Measurements from ENCODE around the gene DEFB129.

Gene DEFB129

DNA sequence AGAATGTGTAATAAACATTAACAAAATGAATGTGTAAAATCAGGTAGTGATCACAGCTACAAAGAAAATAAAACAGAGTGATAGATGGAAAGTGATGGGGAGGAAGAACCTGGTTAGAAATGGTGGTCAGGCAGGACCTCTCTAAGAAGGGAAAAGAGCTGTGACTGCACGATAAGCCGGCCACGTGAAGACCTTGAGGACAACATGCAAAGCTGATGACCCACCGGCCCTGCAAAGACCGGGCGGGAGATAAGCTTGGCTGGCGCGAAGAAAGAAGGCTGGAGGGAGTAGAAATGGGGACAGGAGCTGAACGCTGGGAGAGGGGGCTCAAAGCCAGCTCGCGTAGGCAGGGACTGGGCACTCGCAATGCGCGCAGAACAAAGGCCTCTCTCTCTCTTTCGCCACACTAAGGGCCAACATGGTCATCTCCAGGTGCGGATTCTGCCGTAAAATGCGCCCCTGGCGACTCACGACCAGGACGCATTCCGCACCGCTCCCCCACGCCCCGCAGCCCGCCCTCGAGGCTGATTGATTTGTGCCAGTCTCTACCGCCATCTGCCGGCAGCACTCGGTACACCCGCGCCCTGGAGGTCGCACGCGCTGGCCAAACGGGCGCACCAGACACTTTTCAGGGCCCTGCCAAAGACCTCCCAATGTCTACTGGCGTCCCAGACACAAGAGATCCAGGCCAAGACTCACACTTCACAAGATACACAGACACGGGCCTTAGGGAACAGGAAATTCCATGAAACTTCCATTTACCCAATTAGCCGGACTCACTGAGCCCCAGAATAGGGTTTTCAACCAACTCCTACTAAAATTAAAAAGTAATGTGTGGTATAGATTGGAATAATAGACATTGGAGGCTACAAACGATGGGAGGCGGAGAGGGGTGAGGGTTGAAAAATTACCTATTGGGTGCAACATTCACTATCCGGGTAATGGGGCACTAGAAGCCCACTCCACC is 39.8 kb downstream of the DEFB129 start:
- H3K4me3 ChIP-seq (ENCODE audit: insufficient read depth in 1 of 2, low read depth in 1 of 2, low read length in 2 of 2), result peak overlapping the region; percentile 34 to 79
- no peak overlapping the region for H2BK12ac ChIP-seq (ENCODE audit: low read length in 2 of 2)
- no peak overlapping the region for H3K23ac ChIP-seq (ENCODE audit: low read length in 2 of 2)
- H2BK15ac ChIP-seq (ENCODE audit: low read depth, poor library complexity, severe bottlenecking), result peak overlapping the region; percentile 78
- peak overlapping the region; percentile 62 to 70 for H3K18ac ChIP-seq (ENCODE audit: low read depth in 1 of 2, low read length in 2 of 2)
- H3K9ac ChIP-seq (ENCODE audit: low read length), result peak overlapping the region; percentile 73
- H3K36me3 ChIP-seq (ENCODE audit: control insufficient read depth in 1 of 2, insufficient read depth in 2 of 2, low read depth in 1 of 2, low read length in 2 of 2), result peaks cover 0 to 4% of the 10 kb centered on the region in 2 experiments
- H4K8ac ChIP-seq (ENCODE audit: low read length), result peak overlapping the region; percentile 97
- H4K91ac ChIP-seq (ENCODE audit: low read length), result no peak overlapping the region
- no peak overlapping the region for H2AK5ac ChIP-seq (ENCODE audit: low read length, severe bottlenecking)
- no peak overlapping the region for H2BK5ac ChIP-seq (ENCODE audit: low read depth, low read length, poor library complexity, severe bottlenecking)
- H2BK120ac ChIP-seq (ENCODE audit: low read depth, low read length), result no peak overlapping the region
- H3K14ac ChIP-seq (ENCODE audit: low read length in 2 of 2), result no peak overlapping the region
- WGBS, result 15% methylated on average over 39 of the region's 43 CpGs
- peaks cover 10% of the 10 kb centered on the region for H3K4me1 ChIP-seq (ENCODE audit: control insufficient read depth, insufficient read depth, low read depth, low read length)
- H3K4ac ChIP-seq (ENCODE audit: low read depth in 1 of 2, low read length in 2 of 2), result peak overlapping the region in 1 of 2 experiments; percentile 19
- H3K27ac ChIP-seq (ENCODE audit: low read length, poor library complexity, severe bottlenecking), result no peak overlapping the region
- peak; percentile 66 for DNase-seq
- H3K9me3 ChIP-seq (ENCODE audit: control insufficient read depth, low read length), result no peaks in the 10 kb centered on the region
- H3K79me1 ChIP-seq (replicated peaks; ENCODE audit: low read length, poor library complexity, severe bottlenecking), result no peaks in the 10 kb centered on the region
- H2AFZ ChIP-seq (ENCODE audit: low read depth, low read length), result peak overlapping the region; percentile 87
- H3K4me2 ChIP-seq (ENCODE audit: low read length, poor library complexity, severe bottlenecking), result peak overlapping the region; percentile 74
- H3K27me3 ChIP-seq (ENCODE audit: control insufficient read depth in 1 of 2, insufficient read depth in 1 of 2, low read length in 2 of 2), result peaks cover 8 to 36% of the 10 kb centered on the region in 2 experiments

- Histone ChIP-seq H3K9me3 (ENCODE audit: control insufficient read depth, low read length) (no peaks in the 10 kb centered on the region), H3K14ac (ENCODE audit: low read length in 2 of 2) (no peak overlapping the region), H3K36me3 (ENCODE audit: control insufficient read depth in 1 of 2, insufficient read depth in 2 of 2, low read depth in 1 of 2, low read length in 2 of 2) (peaks cover under 1 to 13% of the 10 kb centered on the region in 2 experiments), H2AFZ (ENCODE audit: low read depth, low read length) (no peak overlapping the region), H4K91ac (ENCODE audit: low read length) (no peak overlapping the region), H3K23ac (ENCODE audit: low read length in 2 of 2) (no peak overlapping the region), H3K27me3 (ENCODE audit: control insufficient read depth in 1 of 2, insufficient read depth in 1 of 2, low read length in 2 of 2) (peaks cover 0 to 14% of the 10 kb centered on the region in 2 experiments), H3K4me3 (ENCODE audit: insufficient read depth in 1 of 2, low read depth in 1 of 2, low read length in 2 of 2) (no peak overlapping the region), H3K79me1 (replicated peaks; ENCODE audit: low read length, poor library complexity, severe bottlenecking) (no peaks in the 10 kb centered on the region), H2AK5ac (ENCODE audit: low read length, severe bottlenecking) (no peak overlapping the region), H2BK5ac (ENCODE audit: low read depth, low read length, poor library complexity, severe bottlenecking) (no peak overlapping the region), H3K9ac (ENCODE audit: low read length) (no peak overlapping the region), H4K8ac (ENCODE audit: low read length) (no peak overlapping the region), H2BK15ac (ENCODE audit: low read depth, poor library complexity, severe bottlenecking) (no peak overlapping the region), H3K27ac (ENCODE audit: low read length, poor library complexity, severe bottlenecking) (no peak overlapping the region), H3K4me2 (ENCODE audit: low read length, poor library complexity, severe bottlenecking) (no peak overlapping the region), H3K4me1 (ENCODE audit: control insufficient read depth, insufficient read depth, low read depth, low read length) (peaks cover 10% of the 10 kb centered on the region), H3K4ac (ENCODE audit: low read depth in 1 of 2, low read length in 2 of 2) (no peak overlapping the region), H3K18ac (ENCODE audit: low read depth in 1 of 2, low read length in 2 of 2) (no peak overlapping the region), H2BK120ac (ENCODE audit: low read depth, low read length) (no peak overlapping the region), H2BK12ac (ENCODE audit: low read length in 2 of 2) (no peak overlapping the region)
- WGBS, result 92% methylated on average over 5 of the region's 5 CpGs
- DNase-seq, result no peak
Measured at GRCh38 chr20:270517-270916, 43.5 kb downstream of the DEFB129 start.

- Histone ChIP-seq H3K79me1 (replicated peaks; ENCODE audit: low read length, poor library complexity, severe bottlenecking) (no peaks in the 10 kb centered on the region), H3K9ac (ENCODE audit: low read length) (no peak overlapping the region), H4K91ac (ENCODE audit: low read length) (no peak overlapping the region), H3K14ac (ENCODE audit: low read length in 2 of 2) (no peak overlapping the region), H3K27ac (ENCODE audit: low read length, poor library complexity, severe bottlenecking) (no peak overlapping the region), H4K8ac (ENCODE audit: low read length) (no peak overlapping the region), H3K23ac (ENCODE audit: low read length in 2 of 2) (no peak overlapping the region), H2AK5ac (ENCODE audit: low read length, severe bottlenecking) (no peak overlapping the region), H3K4ac (ENCODE audit: low read depth in 1 of 2, low read length in 2 of 2) (no peak overlapping the region), H2BK5ac (ENCODE audit: low read depth, low read length, poor library complexity, severe bottlenecking) (no peak overlapping the region), H2AFZ (ENCODE audit: low read depth, low read length) (no peak overlapping the region), H2BK15ac (ENCODE audit: low read depth, poor library complexity, severe bottlenecking) (no peak overlapping the region), H3K27me3 (ENCODE audit: control insufficient read depth in 1 of 2, insufficient read depth in 1 of 2, low read length in 2 of 2) (peaks cover 0 to 10% of the 10 kb centered on the region in 2 experiments), H3K36me3 (ENCODE audit: control insufficient read depth in 1 of 2, insufficient read depth in 2 of 2, low read depth in 1 of 2, low read length in 2 of 2) (peaks cover 3 to 19% of the 10 kb centered on the region in 2 experiments), H3K4me3 (ENCODE audit: insufficient read depth in 1 of 2, low read depth in 1 of 2, low read length in 2 of 2) (no peak overlapping the region), H3K4me2 (ENCODE audit: low read length, poor library complexity, severe bottlenecking) (no peak overlapping the region), H2BK120ac (ENCODE audit: low read depth, low read length) (no peak overlapping the region), H2BK12ac (ENCODE audit: low read length in 2 of 2) (no peak overlapping the region), H3K4me1 (ENCODE audit: control insufficient read depth, insufficient read depth, low read depth, low read length) (peaks cover 10% of the 10 kb centered on the region), H3K18ac (ENCODE audit: low read depth in 1 of 2, low read length in 2 of 2) (no peak overlapping the region), H3K9me3 (ENCODE audit: control insufficient read depth, low read length) (no peaks in the 10 kb centered on the region)
- WGBS, result 100% methylated on average over 4 of the region's 4 CpGs
- no peak for DNase-seq
Measured at GRCh38 chr20:271069-271468, 44.0 kb downstream of the DEFB129 start.

DNA sequence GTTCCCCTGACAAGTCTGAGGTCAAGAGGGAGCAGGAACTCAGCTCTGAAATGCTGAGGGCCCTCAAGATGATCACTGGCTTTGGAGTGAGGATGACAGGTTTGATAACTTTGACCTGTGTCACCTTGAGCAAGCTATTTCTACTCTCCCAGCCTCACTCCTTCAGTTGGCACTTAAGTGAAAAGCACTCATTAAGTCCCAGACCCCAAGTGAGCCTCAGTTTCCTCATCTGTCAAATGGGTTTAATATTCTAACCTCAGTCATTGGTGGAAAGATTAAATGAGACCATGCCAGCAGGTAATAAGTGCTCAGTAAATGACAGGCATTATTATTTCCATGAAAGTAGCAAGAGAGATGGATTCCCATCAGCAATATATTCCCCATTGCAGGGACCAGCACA is 44.5 kb downstream of the DEFB129 start:
- DNase-seq, result no peak
- H3K18ac ChIP-seq (ENCODE audit: low read depth in 1 of 2, low read length in 2 of 2), result no peak overlapping the region

More for the DNA sequence above, 44.5 kb downstream of the DEFB129 start:
- Histone ChIP-seq H3K4me3 (ENCODE audit: insufficient read depth in 1 of 2, low read depth in 1 of 2, low read length in 2 of 2) (no peak overlapping the region), H4K8ac (ENCODE audit: low read length) (no peak overlapping the region), H3K36me3 (ENCODE audit: control insufficient read depth in 1 of 2, insufficient read depth in 2 of 2, low read depth in 1 of 2, low read length in 2 of 2) (peaks cover 3 to 22% of the 10 kb centered on the region in 2 experiments), H3K23ac (ENCODE audit: low read length in 2 of 2) (no peak overlapping the region), H2AK5ac (ENCODE audit: low read length, severe bottlenecking) (no peak overlapping the region), H3K27me3 (ENCODE audit: control insufficient read depth in 1 of 2, insufficient read depth in 1 of 2, low read length in 2 of 2) (peaks cover 0 to 7% of the 10 kb centered on the region in 2 experiments), H3K4me2 (ENCODE audit: low read length, poor library complexity, severe bottlenecking) (no peak overlapping the region), H2AFZ (ENCODE audit: low read depth, low read length) (no peak overlapping the region), H3K4ac (ENCODE audit: low read depth in 1 of 2, low read length in 2 of 2) (no peak overlapping the region), H3K9me3 (ENCODE audit: control insufficient read depth, low read length) (no peaks in the 10 kb centered on the region), H3K27ac (ENCODE audit: low read length, poor library complexity, severe bottlenecking) (no peak overlapping the region), H3K4me1 (ENCODE audit: control insufficient read depth, insufficient read depth, low read depth, low read length) (peaks cover 8% of the 10 kb centered on the region), H2BK12ac (ENCODE audit: low read length in 2 of 2) (no peak overlapping the region), H4K91ac (ENCODE audit: low read length) (no peak overlapping the region), H2BK5ac (ENCODE audit: low read depth, low read length, poor library complexity, severe bottlenecking) (no peak overlapping the region), H3K79me1 (replicated peaks; ENCODE audit: low read length, poor library complexity, severe bottlenecking) (no peaks in the 10 kb centered on the region), H3K14ac (ENCODE audit: low read length in 2 of 2) (no peak overlapping the region), H3K9ac (ENCODE audit: low read length) (no peak overlapping the region), H2BK120ac (ENCODE audit: low read depth, low read length) (no peak overlapping the region), H2BK15ac (ENCODE audit: low read depth, poor library complexity, severe bottlenecking) (no peak overlapping the region)

Measured in mesenchymal stem cell (in vitro differentiated cells and primary cell).